PC-3 (cell line): Measurements from ENCODE around the gene ARV1.

Experiments
- CTCF ChIP-seq: fragments of 300-600 bp; sonication (generic); conservative IDR thresholded peaks from 2 replicates; pipeline ENCODE4 v1.5.1; 2017; ENCODE audit warnings: antibody characterized with exemption, low read depth, mild to moderate bottlenecking, low read length
- EZH2 ChIP-seq: fragments of 300-600 bp; sonication (generic); IDR thresholded peaks from one replicate; pipeline ENCODE4 v1.6.1; 2017; ENCODE audit warnings: antibody characterized with exemption, mild to moderate bottlenecking, low read length; ENCODE audit not compliant: unreplicated experiment

GRCh38 chr1:230979389-230979716, 459 bp downstream of the ARV1 start:
- TF ChIP-seq CTCF (no peak), EZH2 (no peak)
